GM21786 (cell line): ENCODE results near the gene DNAJC6.
A peak's percentile ranks its signal among the peaks of the same experiment; 100 is the strongest.
"Not testable (repeated sequence)": the region's sequence is repeated elsewhere in the genome, so short reads cannot be mapped to it uniquely, and the experiment has no call there.

Experiments
- ATAC-seq: cut with Tn5 transposase; IDR thresholded peaks from one replicate; pipeline ENCODE4 v1.9.1; 2021; ENCODE audit not compliant: unreplicated experiment

The DNAJC6 gene

GRCh38 chr1:65309304-65310077 lies at the start of gene DNAJC6:
Gene DNAJC6, plus strand, starts transcription at chr1:65309543. Its CDS starts 203 bp downstream, at chr1:65309746.
- no peak for ATAC-seq

DNA sequence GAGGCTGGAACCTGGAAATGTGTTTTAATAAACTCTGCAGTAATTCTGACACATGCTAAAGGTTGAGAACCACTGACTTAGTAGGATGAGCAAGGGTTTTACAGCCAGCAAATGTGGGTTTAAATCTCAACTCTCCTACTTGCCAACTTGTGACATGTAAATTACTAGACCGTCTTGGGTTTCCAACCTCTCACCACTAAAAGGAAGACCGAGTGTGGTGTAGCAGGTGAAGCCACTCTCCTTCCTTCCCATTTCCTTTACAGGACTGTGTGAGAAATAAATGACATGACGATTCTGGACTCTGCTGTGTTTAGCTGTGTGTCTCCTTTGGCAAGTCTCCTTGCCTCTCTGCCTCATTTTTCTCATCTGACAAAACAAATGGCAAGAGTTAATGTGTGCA lies 49.5 kb upstream of the DNAJC6 start:
- no peak for ATAC-seq

DNA sequence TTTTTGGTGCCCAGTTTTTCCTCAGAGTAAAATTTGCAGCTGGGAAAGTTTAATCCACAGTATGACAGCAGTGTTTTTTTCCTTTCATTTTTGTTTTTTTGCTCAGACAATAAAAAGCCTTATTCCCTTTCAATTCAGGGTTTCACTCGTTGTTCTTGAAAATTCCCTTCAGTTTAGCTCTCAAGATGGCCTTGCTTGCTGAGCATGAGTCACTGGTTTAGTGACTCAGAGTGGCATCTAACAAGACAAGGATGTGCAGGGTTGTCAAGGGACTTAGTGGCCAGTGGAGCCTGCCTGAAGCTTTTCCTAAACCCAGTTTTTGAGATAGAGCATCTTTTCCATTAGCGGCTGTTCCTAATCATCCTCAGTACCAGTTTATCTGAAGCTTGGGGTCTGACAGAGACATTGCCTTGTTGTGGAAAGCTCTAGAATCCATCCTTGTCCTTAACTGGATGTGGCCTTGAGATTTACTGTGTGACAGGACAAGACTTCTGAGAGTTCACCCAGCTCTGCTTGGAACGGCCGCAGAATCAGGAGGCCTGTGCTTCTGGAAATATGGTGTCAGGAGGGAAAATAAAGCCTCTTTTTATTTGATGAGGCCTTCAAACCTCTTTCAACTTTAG lies 48.4 kb upstream of the DNAJC6 start:
- ATAC-seq = peak; percentile 67

- no peak for ATAC-seq
These were observed 46.1 kb upstream of the DNAJC6 start for GRCh38 chr1:65263286-65263685.

GRCh38 chr1:65264197-65264929 lies 45.0 kb upstream of the DNAJC6 start:
- ATAC-seq = no peak

DNA sequence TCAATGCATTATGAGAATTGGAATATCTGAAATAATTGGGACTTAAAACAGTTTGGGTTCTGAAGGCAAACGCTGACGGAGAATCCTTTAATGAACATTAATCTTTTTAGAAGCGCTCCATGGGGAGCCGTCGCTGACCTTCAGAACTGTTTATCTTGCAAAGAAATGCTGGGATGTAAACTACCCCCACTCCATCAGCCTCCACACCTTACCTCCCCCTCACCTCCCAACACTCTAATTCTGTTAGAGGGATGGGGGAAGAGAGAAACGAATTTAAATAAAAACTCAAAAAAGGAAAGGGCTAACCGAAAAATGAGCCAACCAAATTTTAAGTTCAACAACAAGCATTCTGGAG lies 44.1 kb upstream of the DNAJC6 start:
- ATAC-seq = no peak

GRCh38 chr1:65265651-65266351 lies 43.5 kb upstream of the DNAJC6 start:
- ATAC-seq = peak; percentile 33

GRCh38 chr1:65266476-65266875 lies 42.9 kb upstream of the DNAJC6 start:
- ATAC-seq = no peak

GRCh38 chr1:65267271-65267670 lies 42.1 kb upstream of the DNAJC6 start:
- ATAC-seq = no peak

DNA sequence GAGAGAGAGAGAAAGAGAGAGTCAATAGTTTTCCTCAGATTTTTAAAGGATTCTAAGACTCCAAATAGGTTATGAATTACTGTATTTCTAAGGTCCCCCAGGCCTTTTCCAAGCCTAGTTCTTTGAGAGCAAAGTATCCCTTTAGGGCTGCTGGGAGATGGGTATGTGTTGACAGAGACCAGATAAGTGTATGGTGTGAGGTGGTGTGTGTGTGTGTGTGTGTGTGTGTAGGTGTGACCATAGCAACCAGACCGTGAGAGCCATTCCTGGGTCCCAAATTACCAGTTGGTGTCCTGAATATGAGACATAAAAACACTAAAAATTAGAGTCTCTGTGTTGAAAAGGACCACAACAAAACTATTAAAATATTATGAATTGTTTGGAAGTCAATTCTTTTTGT lies 41.7 kb upstream of the DNAJC6 start:
- no peak for ATAC-seq

- no peak for ATAC-seq
These were observed 39.7 kb upstream of the DNAJC6 start for GRCh38 chr1:65269612-65270011.

GRCh38 chr1:65276197-65276939 lies 33.0 kb upstream of the DNAJC6 start:
- no peak for ATAC-seq

DNA sequence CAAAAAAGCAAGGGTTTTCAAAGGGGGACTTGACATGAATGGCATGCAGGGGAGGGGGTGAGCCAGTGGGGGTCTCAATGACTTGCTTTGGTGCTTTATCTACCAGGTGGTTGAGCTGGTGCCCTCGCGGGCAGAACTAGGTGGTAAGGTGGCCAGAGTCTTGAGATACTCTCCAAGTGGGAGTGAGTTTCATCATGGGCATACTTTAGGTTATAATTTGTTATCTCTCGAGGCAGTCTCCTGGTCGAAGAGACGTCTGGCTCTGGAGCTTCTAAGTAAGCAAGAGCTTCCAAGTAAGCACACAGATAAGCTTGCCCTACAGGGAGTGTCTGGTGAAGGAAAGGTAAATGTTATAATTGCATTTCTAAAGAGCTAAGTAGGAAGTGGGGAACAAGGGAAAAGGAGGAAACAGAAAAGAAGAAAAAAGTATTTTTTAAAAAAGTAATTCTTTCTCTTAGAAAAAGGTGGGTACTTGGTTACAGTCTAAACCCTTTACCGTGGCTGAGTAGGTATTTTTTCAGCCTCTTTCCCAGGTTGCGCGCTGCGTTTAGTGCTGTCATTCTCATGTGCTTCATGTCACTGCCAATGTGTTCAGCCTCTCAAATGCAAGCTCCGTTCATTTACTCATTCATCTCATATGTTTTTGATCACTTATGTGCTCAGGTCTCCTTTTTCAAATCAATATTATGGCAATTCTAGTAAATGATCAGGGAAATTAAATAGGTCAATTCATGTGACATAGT lies 31.6 kb upstream of the DNAJC6 start:
- no peak for ATAC-seq

- ATAC-seq = no peak
These were observed 30.8 kb upstream of the DNAJC6 start for GRCh38 chr1:65278376-65279069.

DNA sequence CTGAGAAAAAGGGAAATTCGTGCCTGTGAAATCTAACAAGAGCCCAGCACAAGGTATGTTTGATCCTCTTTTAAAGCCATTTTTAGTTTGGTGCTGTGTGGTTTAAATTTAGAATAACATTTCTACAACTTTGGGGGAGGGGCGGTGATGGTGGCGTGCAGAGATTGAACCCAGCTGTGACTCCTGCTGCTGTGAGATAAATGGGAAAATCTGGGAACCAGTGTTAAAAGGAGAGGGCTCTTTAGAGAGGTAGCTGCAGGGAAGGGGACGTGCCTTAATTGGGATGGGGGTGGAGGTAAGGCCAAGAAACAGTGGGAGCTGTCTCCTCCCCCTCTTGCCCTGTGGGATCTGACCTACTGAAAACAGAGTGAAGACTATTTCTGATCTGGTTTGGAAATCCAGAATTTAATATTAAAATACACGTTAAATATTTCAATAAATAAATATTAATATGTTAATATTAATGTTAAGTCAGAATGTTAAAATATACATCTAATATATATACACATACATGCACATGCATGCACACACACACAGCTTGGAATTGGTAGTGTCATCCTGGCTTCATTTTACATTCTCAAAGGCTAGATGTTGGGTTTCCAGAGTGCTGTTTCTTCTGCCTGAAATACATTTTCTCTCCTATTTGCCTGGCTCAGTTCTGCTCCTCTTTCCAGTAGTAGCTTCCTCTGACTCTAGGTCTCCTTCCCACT lies 30.1 kb upstream of the DNAJC6 start:
- no peak for ATAC-seq

DNA sequence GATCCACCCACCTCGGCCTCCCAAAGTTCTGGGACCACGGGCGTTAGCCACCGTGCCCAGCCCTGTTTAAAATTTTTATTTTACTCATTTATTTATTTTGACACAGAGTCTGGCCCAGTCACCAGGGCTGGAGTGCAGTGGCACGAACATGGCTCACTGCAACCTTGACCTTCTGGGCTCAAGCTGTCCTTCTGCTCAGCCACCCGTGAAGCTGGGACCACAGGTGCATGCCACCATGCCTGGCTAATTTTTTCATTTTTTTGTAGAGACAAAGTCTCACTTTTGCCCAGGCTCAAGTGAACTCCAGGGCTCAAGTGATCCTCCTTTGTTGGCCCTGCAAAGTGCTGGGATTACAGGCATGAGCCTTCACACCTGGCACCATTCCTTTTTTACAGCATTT lies 27.5 kb upstream of the DNAJC6 start:
- peak; percentile 67 for ATAC-seq

- no peak for ATAC-seq
These were observed 25.1 kb upstream of the DNAJC6 start for GRCh38 chr1:65284229-65284628.

- ATAC-seq = peak; percentile 83
These were observed 19.9 kb upstream of the DNAJC6 start for GRCh38 chr1:65289449-65289848.

GRCh38 chr1:65291818-65292217 lies 17.5 kb upstream of the DNAJC6 start:
- not testable (repeated sequence) for ATAC-seq
